Ovary (tissue), 9 donors: ENCODE results near the gene BLOC1S3. TPM values are rescaled to one million over a fixed set of nuclear protein-coding genes. Genes with fewer than 3 reads are reported as not detected.

Source experiments
- DNase-seq, 5 donors: peaks; one replicate each; pipeline ENCODE4 v3.0.0-alpha.2; 2019 to 2020
- H3K27ac ChIP-seq, 2 donors: fragments of 200-600 bp; one replicate each; pipeline versions ENCODE4 v1.5.1 to v1.8.0; 2019 to 2022
- H3K27me3 ChIP-seq: fragments of 200-600 bp; one replicate; pipeline ENCODE4 v1.8.0; 2022
- H3K36me3 ChIP-seq: fragments of 200-600 bp; sonication (generic); one replicate; pipeline ENCODE4 v1.5.1; 2019
- H3K4me1 ChIP-seq: one replicate; pipeline ENCODE4 v1.8.1; 2013; ENCODE audit warnings: mild to moderate bottlenecking, moderate library complexity; ENCODE audit not compliant: insufficient read depth
- H3K4me3 ChIP-seq: fragments of 200-600 bp; sonication (generic); one replicate; pipeline ENCODE4 v1.5.1; 2017
- H3K9me3 ChIP-seq, 2 donors: fragments of 200-600 bp in 1 of 2; sonication (generic) in 1 of 2; one replicate each; pipeline versions ENCODE4 v1.5.1 to v1.8.1; 2013 to 2019; ENCODE audit warnings: mild to moderate bottlenecking in 1 of 2, moderate library complexity in 1 of 2
- EP300 ChIP-seq: sonication (generic); formaldehyde crosslinking; IDR thresholded peaks from one replicate; pipeline ENCODE4 v1.6.1; 2017; ENCODE audit warnings: antibody characterized with exemption
- POLR2A ChIP-seq: fragments of 450-650 bp; IDR thresholded peaks from one replicate; pipeline ENCODE4 v1.6.1; 2017; ENCODE audit warnings: antibody characterized with exemption, mild to moderate bottlenecking, moderate library complexity
- WGBS, 3 donors: extraction: QIAGEN DNeasy Blood & Tissue Kit in 1 of 3; methylation state at CpG; one replicate each; pipeline versions ENCODE4 v1.1.5 to v1.1.7; 2013 to 2017; 5-methylcytosine and 5-hydroxymethylcytosine counted together
- intact Hi-C, 4 donors: fragments of 100-400 bp; cut with DNase I; formaldehyde crosslinking; loops; one replicate each; pipeline versions ENCODE4 v1.11.0 to v1.15.1; 2022 to 2023
- polyA plus RNA-seq, 2 donors: library from polyadenylated mRNA; stranded (reverse); fragments of 200-250 nt in 1 of 2; fragments of 350-450 nt in 1 of 2; fragmentation: Illumina TruSeq in 1 of 2; extraction: RNeasy Lipid Tissue Mini Kit (QIAGEN cat#74804) in 1 of 2; gene quantifications; one replicate each; pipeline ENCODE4 v1.2.3, GENCODE V29; 2013 to 2014
- total RNA-seq, 7 donors: library from RNA; depleted of rRNA in 2 of 7; stranded (reverse); fragments of >200 nt in 2 of 7; fragmentation: NEBNext Ultra II Directional in 3 of 7; extraction: Animal tissue kit (Norgen Biotek cat#: 25700) in 3 of 7; gene quantifications; one replicate each; pipeline versions ENCODE4 v1.1.0 to v1.2.4, GENCODE V29; 2016 to 2023
- TF ChIP-seq, protein P1 (sequence below), 3 donors: fragments of 450-650 bp in 2 of 3; fragments of 200-600 bp in 1 of 3; IDR thresholded peaks; one replicate each; pipeline versions ENCODE4 v1.5.1 to v1.8.0; 2016 to 2022; ENCODE audit warnings: antibody characterized with exemption in 3 of 3, mild to moderate bottlenecking in 1 of 3
- donor health status: DM: no; HTN: no; CAD: no; lungs with moderate emphysema.
- donor health status: DM: no; HTN: no; CAD: no.
- donor health status: Bipolar disorder and iron deficiency.
- donor health status: DM: yes; HTN: yes; CAD: no.
- donor health status: DM: no; HTN: no; CAD: no.
- donor health status: DM: yes; HTN: yes; CAD: no.

BLOC1S3 gene
- total and polyA plus RNA-seq, 9 donors, result 4.1 to 12.6 (median 11.3) TPM

- DNase-seq, result no peak
- H3K4me3 ChIP-seq, result no peak overlapping the region
- no peaks in the 10 kb centered on the region for H3K9me3 ChIP-seq
- H3K36me3 ChIP-seq, result no peaks in the 10 kb centered on the region
- no peaks in the 10 kb centered on the region for H3K27me3 ChIP-seq
- no peaks in the 10 kb centered on the region for H3K4me1 ChIP-seq
- WGBS, 3 donors, result 84 to 96% (median 92%) methylated on average over 6 of the region's 6 CpGs
- intact Hi-C loops, result no loop called here
- TF ChIP-seq EP300, result no peak
- TF ChIP-seq, protein P1, sequence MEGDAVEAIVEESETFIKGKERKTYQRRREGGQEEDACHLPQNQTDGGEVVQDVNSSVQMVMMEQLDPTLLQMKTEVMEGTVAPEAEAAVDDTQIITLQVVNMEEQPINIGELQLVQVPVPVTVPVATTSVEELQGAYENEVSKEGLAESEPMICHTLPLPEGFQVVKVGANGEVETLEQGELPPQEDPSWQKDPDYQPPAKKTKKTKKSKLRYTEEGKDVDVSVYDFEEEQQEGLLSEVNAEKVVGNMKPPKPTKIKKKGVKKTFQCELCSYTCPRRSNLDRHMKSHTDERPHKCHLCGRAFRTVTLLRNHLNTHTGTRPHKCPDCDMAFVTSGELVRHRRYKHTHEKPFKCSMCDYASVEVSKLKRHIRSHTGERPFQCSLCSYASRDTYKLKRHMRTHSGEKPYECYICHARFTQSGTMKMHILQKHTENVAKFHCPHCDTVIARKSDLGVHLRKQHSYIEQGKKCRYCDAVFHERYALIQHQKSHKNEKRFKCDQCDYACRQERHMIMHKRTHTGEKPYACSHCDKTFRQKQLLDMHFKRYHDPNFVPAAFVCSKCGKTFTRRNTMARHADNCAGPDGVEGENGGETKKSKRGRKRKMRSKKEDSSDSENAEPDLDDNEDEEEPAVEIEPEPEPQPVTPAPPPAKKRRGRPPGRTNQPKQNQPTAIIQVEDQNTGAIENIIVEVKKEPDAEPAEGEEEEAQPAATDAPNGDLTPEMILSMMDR (IDR thresholded peaks at IDR 0.05), result no peak
- no peak for TF ChIP-seq POLR2A
- no peak overlapping the region for H3K27ac ChIP-seq
Observed at GRCh38 chr19:45195764-45196163, 17.2 kb downstream of the BLOC1S3 start.

GRCh38 chr19:45200568-45200967 lies 22.0 kb downstream of the BLOC1S3 start:
- intact Hi-C loops, result no loop called here
- WGBS, 3 donors, result 43 to 55% (median 45%) methylated on average over 4 of the region's 4 CpGs
- Histone ChIP-seq H3K27me3 (no peaks in the 10 kb centered on the region), H3K4me3 (no peak overlapping the region), H3K27ac (no peak overlapping the region), H3K9me3 (no peaks in the 10 kb centered on the region), H3K36me3 (no peaks in the 10 kb centered on the region), H3K4me1 (no peaks in the 10 kb centered on the region)
- no peak for DNase-seq
- TF ChIP-seq EP300, result no peak
- no peak for TF ChIP-seq POLR2A
- TF ChIP-seq, protein P1 (IDR thresholded peaks at IDR 0.05), result no peak

DNA sequence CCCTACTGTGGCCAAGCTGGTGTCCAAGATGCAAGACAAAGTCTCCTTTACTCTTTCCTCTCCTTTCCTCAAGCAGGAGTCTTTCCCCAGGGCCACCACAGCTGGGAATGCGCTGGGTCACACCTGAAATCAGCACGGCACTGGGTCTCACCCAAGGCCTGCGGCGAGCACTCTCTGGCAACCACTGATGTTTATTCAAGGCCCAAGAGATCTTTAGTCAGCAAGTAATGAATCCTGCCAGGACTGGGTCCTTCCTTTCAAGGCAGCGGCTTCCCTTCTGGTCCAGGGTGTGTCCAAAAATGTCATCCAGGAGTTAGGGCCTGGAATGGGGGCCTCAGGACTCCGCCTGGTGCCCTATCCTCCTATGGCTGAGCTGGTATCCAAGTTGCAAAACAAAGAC lies 24.1 kb downstream of the BLOC1S3 start:
- WGBS, 3 donors, result 91 to 96% (median 91%) methylated on average over 6 of the region's 6 CpGs
- no peak for DNase-seq
- Histone ChIP-seq H3K36me3 (no peaks in the 10 kb centered on the region), H3K27me3 (no peaks in the 10 kb centered on the region), H3K4me1 (no peaks in the 10 kb centered on the region), H3K4me3 (no peak overlapping the region), H3K27ac (no peak overlapping the region), H3K9me3 (no peaks in the 10 kb centered on the region)
- intact Hi-C loops, result no loop called here
- no peak for TF ChIP-seq POLR2A
- no peak for TF ChIP-seq EP300
- TF ChIP-seq, protein P1 (IDR thresholded peaks at IDR 0.05), result no peak

DNA sequence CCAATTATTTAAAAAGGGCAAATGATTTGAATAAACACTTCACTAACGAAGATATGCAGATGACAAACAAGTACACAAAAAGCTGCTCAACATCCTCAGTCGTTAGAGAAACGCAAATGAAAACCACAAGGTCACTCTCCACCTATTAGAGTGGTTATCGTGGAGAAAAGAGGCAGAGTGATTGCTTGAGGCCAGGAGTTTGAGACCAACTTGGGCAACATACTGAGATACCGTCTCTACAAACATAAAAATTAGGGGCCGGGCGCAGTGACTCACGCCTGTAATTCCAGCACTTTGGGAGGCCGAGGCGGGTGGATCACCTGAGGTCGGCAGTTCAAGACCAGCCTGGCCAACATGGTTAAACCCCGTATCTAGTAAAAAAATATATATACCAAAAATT lies 27.2 kb downstream of the BLOC1S3 start:
- intact Hi-C loops, result no loop called here
- H3K4me3 ChIP-seq, result no peak overlapping the region
- no peak overlapping the region for H3K27ac ChIP-seq
- no peak for DNase-seq
- 82 to 87% (median 87%) methylated on average over 12 of the region's 12 CpGs for WGBS, 3 donors
- H3K27me3 ChIP-seq, result no peaks in the 10 kb centered on the region
- no peaks in the 10 kb centered on the region for H3K4me1 ChIP-seq
- TF ChIP-seq EP300 (no peak), POLR2A (no peak)
- TF ChIP-seq, protein P1 (IDR thresholded peaks at IDR 0.05), result no peak
- H3K36me3 ChIP-seq, result no peaks in the 10 kb centered on the region
- no peaks in the 10 kb centered on the region for H3K9me3 ChIP-seq

DNA sequence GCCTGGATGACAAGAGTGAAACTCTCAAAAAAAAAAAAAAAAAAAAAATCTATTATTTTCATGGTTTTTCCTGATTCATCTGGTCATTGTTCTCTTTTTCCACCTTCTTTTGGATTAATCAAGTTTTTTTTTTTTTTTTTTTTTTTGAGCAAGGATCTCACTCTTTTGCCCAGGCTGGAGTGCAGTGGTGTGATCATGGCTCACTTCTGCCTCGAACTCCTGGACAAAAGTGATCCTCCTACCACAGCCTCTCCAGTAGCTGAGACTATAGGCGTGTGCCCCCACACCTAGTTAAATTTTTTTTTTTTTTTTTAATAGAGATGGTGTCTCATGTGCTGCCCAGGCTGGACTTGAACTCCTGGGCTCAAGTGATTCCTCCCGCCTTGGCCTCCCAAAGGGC lies 27.7 kb downstream of the BLOC1S3 start:
- no peak for DNase-seq
- Histone ChIP-seq H3K27me3 (no peaks in the 10 kb centered on the region), H3K4me3 (no peak overlapping the region), H3K36me3 (no peaks in the 10 kb centered on the region), H3K4me1 (no peaks in the 10 kb centered on the region), H3K9me3 (no peaks in the 10 kb centered on the region), H3K27ac (no peak overlapping the region)
- TF ChIP-seq, protein P1 (IDR thresholded peaks at IDR 0.05), result no peak
- no peak for TF ChIP-seq POLR2A
- TF ChIP-seq EP300, result no peak
- intact Hi-C loops, result no loop called here
- 91 to 94% (median 93%) methylated on average over 3 of the region's 3 CpGs for WGBS, 3 donors
